HG02885 (cell line): ENCODE data around the gene NPW.

Experiments
- ATAC-seq: cut with Tn5 transposase; IDR thresholded peaks from one replicate; pipeline ENCODE4 v1.9.1; 2021; ENCODE audit warnings: mild to moderate bottlenecking; ENCODE audit not compliant: unreplicated experiment, poor library complexity

NPW gene

DNA sequence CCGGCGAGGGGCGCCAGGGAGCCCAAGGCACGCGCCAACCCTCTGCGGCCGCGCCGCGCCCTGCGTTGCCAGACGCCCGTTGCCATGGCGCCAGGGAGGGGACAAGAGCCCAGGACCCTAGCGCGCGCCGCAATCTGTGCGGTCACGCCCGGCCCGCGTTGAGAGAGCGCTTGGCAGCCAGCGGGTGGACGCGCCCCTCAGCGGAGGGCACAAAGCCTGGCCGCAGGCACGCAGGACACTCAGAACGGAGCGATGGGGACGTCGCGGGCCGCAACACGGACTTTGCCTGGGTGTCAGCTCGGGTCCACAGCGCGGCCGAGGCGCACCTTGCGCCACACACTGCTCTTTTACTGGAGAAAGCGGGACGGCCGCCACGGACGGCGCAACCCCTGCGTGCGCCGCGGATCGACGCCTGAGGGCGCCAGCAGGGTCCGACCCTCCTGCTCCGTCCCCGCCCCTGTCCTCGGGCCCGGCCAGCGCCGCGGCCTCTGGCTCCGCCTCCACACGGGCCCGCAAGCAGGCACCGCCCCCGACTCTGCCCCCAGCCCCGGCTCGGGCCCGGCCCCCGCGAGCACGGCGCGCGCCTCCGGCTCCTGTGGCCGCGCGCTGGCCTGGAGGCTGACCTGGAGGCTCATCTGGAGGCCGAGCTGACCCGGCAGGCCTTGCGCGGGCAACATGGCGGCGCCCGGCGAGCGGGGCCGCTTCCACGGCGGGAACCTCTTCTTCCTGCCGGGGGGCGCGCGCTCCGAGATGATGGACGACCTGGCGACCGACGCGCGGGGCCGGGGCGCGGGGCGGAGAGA, 35.8 kb upstream of the NPW start, which contains the start of gene GFER:
GFER (plus strand) TSS at position 650 of the 803 bp plus-strand sequence; CDS start at position 676, 26 bp downstream.
- ATAC-seq = peak; percentile 88

DNA sequence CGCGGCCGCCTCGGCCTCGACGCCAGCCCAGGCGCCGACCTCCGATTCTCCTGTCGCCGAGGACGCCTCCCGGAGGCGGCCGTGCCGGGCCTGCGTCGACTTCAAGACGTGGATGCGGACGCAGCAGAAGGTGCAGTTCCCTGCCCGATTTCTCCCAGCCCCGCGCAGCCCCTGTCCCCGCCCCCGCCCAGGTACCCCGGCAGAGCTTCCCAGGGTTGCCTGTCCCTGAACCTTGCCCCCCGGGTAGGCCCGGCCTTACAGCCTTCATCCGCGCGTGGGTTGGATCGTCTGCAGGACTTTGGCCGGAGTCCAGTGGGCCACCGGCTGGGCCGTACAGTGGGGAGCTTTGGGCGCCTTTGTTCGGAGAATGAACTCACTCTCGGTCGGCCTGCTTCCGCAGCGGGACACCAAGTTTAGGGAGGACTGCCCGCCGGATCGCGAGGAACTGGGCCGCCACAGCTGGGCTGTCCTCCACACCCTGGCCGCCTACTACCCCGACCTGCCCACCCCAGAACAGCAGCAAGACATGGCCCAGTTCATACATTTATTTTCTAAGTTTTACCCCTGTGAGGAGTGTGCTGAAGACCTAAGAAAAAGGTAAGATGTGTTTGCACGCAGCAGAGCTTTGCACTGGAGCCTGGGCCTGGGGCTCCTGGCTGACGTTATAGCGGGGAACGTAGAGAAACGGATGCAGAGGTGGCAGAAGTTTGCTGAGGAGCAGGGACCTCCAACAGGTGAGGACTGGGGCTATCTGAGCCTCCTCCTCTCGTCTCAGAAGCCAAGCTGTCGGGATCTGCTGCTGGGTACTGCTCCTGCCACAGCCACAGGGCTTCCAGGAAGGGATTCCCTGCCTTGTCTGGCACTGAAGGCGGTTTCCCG, 35.0 kb upstream of the NPW start:
- no peak for ATAC-seq

DNA sequence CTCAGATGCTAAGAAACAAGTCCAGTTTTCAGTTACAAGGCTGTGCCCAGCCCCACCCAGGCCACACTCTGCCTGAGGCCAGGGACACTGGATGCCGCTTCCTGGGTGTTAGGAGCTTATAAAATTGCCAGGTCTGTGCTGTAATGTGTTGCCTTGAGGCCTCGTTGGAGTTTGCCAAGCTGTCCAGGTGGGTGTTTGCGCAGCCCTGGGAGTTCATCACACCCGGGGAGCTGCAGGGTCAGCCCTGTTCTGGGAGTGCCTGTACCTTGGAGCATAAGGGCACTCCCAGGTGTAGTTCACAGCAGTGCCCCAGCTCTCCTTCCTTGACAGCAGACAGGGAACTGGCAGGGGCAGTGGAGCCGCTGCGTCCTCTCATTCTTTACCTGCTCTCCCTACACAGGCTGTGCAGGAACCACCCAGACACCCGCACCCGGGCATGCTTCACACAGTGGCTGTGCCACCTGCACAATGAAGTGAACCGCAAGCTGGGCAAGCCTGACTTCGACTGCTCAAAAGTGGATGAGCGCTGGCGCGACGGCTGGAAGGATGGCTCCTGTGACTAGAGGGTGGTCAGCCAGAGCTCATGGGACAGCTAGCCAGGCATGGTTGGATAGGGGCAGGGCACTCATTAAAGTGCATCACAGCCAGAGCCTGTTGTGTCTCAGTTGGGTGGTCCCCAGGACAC, 34.0 kb upstream of the NPW start:
- no peak for ATAC-seq

DNA sequence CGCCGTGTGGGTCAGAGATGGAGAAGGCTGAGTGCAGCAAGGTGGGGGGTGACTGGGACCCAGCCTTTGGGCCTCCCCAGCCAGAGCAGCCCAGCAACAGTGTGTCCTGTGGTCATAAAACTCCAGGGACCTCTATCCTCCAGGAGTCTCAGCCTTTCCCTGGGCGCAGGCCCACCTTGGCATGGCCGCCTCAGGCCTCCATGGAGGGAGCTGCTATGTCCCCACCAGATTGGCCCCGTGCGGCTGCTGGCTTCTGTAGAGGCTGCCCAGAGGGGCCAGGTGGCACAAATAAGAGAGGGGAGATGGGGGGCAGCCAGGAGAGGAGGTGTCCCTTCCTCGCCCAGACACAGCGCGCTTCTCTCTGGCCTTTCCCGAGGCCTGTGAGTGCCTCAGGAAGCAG, 32.4 kb upstream of the NPW start:
- ATAC-seq = no peak

DNA sequence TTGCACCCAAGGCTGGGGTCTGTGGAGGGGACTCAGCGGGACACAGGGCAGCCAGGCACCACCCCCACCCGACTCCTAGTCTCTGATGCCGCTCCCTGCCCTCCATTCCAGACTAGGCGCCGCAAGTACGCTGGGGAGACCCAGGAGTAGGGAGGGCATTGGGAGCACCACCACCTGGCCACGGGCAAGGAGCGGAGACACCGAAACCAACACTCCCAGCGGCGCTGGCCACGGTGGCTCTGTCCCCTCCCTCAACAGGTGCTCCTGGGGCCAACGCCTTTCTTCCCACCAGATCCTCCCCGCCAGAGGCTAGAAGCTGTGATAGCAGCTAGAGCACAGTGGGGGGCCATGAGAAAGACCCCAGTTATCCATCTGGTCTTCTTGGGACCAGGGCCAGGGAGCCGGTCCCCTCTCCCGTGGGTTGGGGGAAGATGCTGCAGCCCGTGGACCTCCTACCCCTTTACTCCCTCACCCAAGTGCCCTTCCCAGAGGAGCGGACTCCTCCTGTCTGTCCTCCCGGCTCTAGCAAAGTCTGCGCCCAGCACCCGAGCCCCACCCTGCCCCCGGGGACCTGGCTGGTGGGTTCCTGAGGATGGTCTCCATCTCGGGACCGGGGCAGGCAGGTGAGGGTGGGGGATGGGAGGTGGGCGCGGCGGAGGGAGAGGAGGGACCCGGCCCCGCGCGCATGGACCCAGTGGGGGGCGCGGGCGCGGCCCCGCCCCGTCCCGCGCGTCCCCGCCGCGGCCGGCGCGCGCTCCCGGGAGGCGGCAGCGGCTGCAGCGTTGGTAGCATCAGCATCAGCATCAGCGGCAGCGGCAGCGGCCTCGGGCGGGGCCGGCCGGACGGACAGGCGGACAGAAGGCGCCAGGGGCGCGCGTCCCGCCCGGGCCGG, 30.1 kb upstream of the NPW start, which contains the start of gene SYNGR3:
SYNGR3 (plus strand) TSS at position 762 of the 892 bp plus-strand sequence. CDS start 133 bp downstream, outside the sequence.
- ATAC-seq = no peak

DNA sequence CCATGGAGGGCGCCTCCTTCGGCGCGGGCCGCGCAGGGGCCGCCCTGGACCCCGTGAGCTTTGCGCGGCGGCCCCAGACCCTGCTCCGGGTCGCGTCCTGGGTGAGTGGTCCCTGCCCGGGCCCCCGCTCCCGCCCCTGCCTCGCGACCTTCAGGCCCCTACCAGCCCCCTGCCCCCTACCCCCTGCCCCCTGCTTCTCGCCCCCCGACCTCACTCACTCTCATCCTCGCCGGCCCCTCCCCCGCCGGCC, 29.6 kb upstream of the NPW start:
- ATAC-seq = no peak

DNA sequence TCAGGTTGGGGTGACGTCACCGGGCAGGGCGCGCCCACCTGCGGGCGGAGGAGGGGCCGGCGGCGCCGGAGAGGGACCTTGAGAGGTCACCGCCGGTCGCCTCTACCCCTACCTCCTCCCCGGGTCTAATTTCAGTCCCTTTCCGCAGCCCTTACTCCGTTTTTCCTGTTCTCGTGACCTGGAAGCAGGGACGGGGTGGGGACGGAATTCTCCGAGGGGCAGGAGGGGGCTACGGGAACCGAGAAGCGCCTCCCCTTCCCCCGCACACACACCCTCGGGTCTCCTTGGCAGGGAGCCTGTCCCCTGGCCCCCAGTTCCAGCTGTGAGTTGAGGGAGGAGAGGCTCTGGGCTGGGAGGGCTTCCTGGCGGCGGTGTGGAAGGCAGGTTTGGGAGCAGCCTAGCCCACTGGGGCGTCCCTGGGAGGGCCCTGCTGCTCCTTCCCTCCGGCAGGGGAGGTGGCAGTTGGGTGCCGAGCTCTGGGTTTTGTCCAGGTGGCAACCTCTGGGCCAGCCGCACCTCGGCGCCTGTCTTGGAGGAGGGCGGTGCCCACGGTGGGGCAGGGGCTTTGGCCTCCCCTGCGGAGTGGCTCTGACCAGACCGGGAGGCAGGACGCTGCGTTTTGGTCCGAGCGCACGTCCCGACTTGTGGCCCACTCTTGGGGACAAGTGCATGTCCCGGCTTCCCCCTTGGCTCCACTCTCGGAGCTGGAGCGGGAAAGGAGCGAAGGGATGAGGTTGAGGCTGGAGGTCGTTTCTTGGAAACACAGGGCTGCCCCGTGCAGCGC, 29.0 kb upstream of the NPW start:
- ATAC-seq = no peak

DNA sequence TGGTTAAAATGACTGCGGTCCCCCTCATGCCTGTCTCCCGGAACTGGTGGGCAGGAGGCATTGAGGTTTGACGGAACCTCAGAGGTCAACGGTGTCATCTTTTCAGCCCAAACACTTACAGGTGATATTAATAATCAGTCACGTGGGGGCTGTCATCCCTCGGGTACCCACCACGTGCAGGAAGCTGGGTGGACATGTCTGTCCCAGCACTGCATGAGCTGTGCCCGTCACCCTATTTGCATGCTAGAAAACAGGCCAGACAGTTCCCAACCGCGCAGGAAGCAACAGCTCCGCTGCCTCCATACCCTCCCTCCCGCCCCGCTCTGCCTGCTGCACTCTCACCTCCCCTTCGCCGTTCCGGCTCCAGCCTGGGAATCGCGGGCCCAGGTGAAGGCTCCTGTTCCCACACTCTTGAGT, 28.4 kb upstream of the NPW start:
- no peak for ATAC-seq

DNA sequence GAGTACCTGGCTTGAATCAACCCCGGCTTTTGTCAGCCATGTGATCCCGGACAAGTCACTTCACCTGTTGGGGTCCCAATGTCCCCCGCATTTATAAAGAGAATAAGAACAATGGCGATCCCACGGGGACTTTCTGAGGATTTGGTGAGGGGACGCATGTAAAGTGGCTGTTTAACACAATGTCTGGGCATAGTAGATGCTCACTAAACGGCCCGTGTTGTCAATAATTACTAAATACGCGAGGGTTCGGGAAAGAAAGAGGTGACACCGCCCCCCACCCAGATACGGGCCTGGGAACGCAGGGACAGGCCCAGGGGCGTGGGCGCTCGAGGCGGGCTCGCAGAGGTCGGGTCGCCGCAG, 28.0 kb upstream of the NPW start:
- no peak for ATAC-seq

DNA sequence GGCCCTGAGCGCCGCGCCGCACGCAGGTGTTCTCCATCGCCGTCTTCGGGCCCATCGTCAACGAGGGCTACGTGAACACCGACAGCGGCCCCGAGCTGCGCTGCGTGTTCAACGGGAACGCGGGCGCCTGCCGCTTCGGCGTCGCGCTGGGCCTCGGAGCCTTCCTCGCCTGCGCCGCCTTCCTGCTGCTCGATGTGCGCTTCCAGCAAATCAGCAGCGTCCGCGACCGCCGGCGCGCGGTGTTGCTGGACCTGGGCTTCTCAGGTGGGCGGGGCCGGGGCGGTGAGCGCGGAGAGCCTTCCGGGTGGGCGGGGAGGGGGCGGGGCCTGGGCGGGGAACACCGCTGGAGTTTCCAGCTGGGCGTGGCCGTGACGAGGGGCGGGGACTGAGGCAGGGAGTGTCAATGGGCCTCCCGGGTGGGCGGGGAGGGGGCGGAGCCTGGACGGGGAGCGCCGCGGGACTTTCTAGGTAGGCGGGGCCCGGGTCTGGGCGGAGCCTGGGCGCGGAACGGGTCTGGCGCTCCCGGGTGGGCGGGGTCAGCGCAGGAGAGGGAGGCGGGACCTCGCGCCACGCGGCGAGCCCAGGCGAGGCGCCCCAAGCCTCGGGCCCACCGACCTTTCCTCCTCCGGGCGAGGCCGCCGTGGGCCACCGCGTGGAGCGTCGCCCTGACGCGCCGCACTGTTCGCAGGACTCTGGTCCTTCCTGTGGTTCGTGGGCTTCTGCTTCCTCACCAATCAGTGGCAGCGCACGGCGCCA, 27.5 kb upstream of the NPW start:
- peak; percentile 59 for ATAC-seq

DNA sequence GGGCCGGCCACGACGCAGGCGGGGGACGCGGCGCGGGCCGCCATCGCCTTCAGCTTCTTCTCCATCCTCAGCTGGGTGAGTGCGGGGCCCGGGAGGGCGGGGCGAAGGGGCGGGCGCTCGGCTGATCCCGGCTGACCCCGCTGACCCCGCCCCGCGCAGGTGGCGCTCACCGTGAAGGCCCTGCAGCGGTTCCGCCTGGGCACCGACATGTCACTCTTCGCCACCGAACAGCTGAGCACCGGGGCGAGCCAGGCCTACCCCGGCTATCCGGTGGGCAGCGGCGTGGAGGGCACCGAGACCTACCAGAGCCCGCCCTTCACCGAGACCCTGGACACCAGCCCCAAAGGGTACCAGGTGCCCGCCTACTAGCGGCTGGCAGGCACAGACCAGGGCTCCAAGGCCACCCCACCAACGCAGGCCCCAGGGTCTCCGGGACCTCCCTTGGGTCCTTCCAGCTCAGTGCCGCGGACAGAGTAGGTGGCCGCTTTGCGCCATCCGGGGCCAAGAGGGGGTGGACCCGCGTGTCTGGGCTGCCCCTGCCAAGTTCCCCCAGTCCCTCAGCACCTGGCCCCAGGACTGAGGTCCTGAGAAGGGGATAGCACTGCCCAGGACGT, 26.8 kb upstream of the NPW start:
- no peak for ATAC-seq

DNA sequence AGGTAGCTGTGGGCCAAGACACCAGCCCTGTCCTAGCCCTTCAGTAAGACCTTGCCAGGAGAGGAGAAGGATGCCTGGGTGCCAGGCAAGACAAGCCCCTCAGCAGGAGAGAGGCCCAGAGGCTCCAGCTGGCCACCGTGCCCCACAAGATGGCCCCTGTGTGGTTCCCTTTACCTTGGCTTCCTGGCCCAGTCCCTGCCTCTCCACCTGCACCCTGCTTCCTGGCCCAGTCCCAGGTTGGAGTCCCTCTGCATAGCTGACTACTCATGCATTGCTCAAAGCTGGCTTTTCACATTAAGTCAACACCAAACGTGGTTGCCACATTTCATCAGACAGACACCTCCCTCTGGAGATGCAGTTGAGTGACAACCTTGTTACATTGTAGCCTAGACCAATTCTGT, 25.9 kb upstream of the NPW start:
- ATAC-seq = no peak

DNA sequence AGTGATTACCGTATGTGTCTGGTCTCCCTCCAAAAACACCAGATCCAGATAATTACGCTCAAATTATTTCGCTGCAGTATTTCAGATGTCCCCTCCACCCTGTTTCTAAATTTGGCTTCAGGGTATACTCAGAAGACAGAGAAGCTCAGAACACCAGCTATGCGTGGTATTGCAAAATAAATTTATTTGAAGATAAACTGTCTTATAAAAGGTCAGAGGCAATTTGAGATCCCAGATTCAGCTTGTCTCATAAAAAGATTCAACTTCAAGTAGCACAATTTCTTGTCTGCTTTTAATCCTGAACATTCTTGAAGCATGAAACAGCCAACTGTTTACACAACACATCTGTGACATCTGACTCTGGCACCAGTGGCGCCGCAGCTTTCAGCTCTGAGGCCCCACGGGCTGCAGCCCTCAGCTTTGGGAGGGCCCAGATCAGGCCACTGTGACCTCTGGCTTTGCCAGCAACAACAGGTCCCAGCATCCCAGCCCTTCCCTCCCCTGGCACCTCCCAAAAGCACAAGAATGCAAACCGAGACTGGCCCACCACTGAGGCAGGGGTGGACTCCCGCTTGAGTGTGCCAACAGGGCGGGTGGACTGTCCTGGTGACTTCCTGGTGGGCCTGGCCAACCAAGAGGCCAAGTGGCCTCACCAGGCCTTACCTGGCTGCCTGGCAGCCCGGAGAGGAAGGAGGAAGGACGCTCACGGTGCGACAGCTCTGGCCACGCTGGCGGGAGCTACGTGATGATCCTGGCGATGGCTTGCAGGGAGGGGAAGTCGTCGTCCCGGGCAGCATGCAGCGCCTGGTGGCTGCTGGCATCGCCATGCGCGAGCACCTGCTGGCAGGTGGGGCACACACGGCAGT, 21.9 kb upstream of the NPW start:
- ATAC-seq = no peak

DNA sequence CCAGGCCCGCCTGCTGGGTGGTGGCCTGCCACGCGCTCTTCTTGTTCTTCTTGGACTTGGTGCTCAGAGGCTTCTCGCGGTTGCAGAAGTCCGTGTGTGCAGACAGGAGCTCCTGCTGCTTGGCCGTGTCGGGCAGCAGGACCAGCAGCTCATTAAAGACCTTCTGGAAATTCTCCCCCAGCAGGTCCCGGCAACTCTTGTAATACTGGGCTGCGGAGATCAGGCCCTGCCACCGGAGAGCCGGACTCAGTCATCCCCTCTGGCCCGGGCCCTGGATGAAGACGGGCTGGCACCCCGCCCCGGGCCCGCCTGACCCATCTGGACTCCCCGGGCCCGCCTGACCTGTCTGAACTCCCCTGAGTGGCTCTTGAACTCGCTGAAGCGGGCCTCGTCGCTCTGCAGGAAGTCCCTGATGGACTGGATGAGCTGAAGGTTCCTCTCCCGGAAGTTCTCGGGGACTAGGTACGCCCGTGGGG, 21.2 kb upstream of the NPW start:
- no peak for ATAC-seq

DNA sequence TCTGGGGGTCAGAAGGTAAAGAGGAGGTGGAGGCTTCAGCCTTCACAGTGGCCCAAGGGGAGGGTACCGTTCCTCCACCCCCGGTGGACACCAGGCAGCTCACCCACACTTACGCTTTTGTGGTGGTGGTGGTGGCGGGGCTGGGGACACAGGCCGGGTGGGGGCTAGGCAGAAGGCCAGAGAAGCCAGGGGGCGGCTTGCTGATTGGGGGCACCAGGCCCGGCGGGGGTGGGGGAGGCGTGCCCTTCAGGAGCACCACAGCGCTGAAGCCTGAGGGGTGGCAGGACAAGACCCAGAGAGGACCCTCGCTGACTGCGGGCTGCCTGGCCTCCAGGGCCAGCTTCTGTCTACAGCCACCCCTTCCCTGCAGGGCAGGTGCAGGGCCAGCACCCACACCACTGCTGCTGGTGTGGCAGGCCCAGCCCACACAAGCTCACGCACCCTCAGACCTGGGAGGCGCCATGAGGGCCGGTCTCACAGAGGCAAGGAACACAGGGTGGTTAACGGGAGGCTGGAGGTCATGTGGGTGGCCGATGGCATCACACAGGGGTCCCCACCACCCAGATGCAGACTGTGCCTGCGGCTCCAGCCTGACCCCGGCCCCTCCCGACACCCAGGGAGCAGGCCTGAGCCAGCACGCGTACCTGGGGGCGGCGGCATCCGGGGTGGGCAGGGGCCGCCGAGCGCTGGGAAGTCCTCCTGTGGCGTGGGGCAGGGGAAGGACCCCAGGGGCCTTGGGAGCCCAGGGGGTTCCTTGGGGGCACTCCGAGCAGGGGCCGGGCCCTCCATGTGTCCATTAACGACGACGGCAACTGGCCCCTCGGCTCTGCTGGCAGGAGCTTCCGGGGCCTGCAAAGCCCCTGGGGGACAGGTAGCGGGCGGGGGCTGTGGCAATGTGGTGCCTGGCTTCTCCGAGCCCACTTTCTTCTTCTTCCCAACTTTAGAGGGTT, 20.5 kb upstream of the NPW start:
- ATAC-seq = no peak

DNA sequence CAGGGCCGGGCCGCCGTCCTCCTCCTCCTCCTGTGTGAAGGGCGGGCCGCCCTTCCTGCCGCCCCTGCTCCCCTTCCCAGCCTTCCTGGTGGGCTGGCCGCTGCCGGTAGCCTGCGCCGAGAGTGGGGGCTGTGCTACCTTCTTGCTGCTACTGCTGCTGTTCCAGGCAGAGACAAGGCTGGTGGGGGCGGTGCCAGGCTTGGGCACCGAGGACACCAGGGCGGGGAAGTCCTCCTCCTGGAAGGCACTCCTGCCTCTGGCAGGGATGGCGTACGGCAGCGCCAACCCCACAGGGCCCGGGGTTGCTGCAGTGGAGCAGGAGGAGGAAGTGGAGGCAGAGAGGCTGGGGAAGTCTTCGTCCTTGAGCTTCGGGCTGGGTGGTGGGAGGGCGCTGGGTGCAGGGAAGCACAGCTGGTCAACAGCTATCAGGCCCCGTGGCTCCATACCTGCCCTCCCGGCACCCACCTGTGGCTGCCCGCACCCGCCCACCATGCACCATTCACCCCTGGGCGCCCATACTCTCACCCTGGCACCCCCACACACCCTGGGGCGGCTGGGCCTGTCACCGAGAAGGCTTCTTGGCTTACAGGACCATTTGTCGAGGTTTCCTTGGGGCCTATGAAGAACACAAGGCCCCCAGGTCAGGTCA, 19.6 kb upstream of the NPW start:
- no peak for ATAC-seq
